Right ventricle myocardium superior (tissue), 1 donor: ENCODE measurements around the gene CACNA1C. TPM values are rescaled to one million over a fixed set of nuclear protein-coding genes. Genes with fewer than 3 reads are reported as not detected.
A peak's percentile ranks its signal among the peaks of the same experiment; 100 is the strongest.

ENCODE experiments used
- ATAC-seq: fragments of 200-7000 bp; cut with Tn5 transposase; one replicate; pipeline ENCODE4 v1.9.1; 2020; ENCODE audit warnings: mild to moderate bottlenecking; ENCODE audit not compliant: poor library complexity
- DNase-seq: peaks from one replicate; pipeline ENCODE4 v3.0.0-alpha.2; 2020
- intact Hi-C: fragments of 100-400 bp; cut with DNase I; formaldehyde crosslinking; loops from one replicate; pipeline ENCODE4 v1.11.2; 2022
- total RNA-seq: library from RNA; stranded (reverse); fragmentation: NEBNext Ultra II Directional; extraction: Animal tissue kit (Norgen Biotek cat#: 25700); gene quantifications from one replicate; pipeline ENCODE4 v1.2.1, GENCODE V29; 2021
- donor health status: DM: no; HTN: yes; CAD: no; lungs with severe emphysema.

The CACNA1C gene
- total RNA-seq, 1 donor from 2014 or later = 151 TPM

- DNase-seq = no peak
- intact Hi-C loops = no loop called here
These were observed 307.2 kb downstream of the CACNA1C start for GRCh38 chr12:2359725-2360629.

GRCh38 chr12:2360630-2361170 is 307.9 kb downstream of the CACNA1C start:
- ATAC-seq (no peak), DNase-seq (no peak)
- intact Hi-C loops = no loop called here

More at GRCh38 chr12:2359725-2360629, 307.2 kb downstream of the CACNA1C start:
- ATAC-seq = no peak

- no peak for DNase-seq
- ATAC-seq = no peak
- intact Hi-C loops = no loop called here
These were observed 311.2 kb downstream of the CACNA1C start for GRCh38 chr12:2363836-2364609.

- ATAC-seq = no peak
- DNase-seq = no peak
- intact Hi-C loops = no loop called here
These were observed 311.9 kb downstream of the CACNA1C start for GRCh38 chr12:2364631-2365051.

- intact Hi-C loops = no loop called here
These were observed 313.9 kb downstream of the CACNA1C start for GRCh38 chr12:2366711-2367110.

GRCh38 chr12:2372178-2372577 is 319.4 kb downstream of the CACNA1C start:
- intact Hi-C loops = no loop called here
- no peak for DNase-seq
- ATAC-seq = no peak

More at GRCh38 chr12:2366711-2367110, 313.9 kb downstream of the CACNA1C start:
- DNase-seq (no peak), ATAC-seq (no peak)

GRCh38 chr12:2372735-2373134 is 319.9 kb downstream of the CACNA1C start:
- intact Hi-C loops = no loop called here
- DNase-seq (peak; percentile 73), ATAC-seq (peak; percentile 87)

- peak; percentile 66 for ATAC-seq
- intact Hi-C loops = no loop called here
- DNase-seq = peak; percentile 51
These were observed 320.5 kb downstream of the CACNA1C start for GRCh38 chr12:2373307-2373706.

- ATAC-seq (no peak), DNase-seq (no peak)
- intact Hi-C loops = no loop called here
These were observed 321.5 kb downstream of the CACNA1C start for GRCh38 chr12:2374092-2374906.

GRCh38 chr12:2375871-2376270 is 323.1 kb downstream of the CACNA1C start:
- ATAC-seq = no peak
- intact Hi-C loops = no loop called here
- DNase-seq = no peak

- no peak for DNase-seq
- no peak for ATAC-seq
- intact Hi-C loops = no loop called here
These were observed 324.3 kb downstream of the CACNA1C start for GRCh38 chr12:2376908-2377657.

- DNase-seq (no peak), ATAC-seq (peak; percentile 47)
- intact Hi-C loops = no loop called here
These were observed 326.1 kb downstream of the CACNA1C start for GRCh38 chr12:2378835-2379330.

- DNase-seq = no peak
- no peak for ATAC-seq
- intact Hi-C loops = no loop called here
These were observed 328.2 kb downstream of the CACNA1C start for GRCh38 chr12:2380946-2381345.

GRCh38 chr12:2382370-2383155 is 329.8 kb downstream of the CACNA1C start:
- DNase-seq (no peak), ATAC-seq (no peak)
- intact Hi-C loops = no loop called here

- ATAC-seq (peak; percentile 18), DNase-seq (no peak)
- intact Hi-C loops = no loop called here
These were observed 330.7 kb downstream of the CACNA1C start for GRCh38 chr12:2383325-2384028.

- no peak for ATAC-seq
- no peak for DNase-seq
- intact Hi-C loops = no loop called here
These were observed 331.2 kb downstream of the CACNA1C start for GRCh38 chr12:2384029-2384386.
